ENCODE measurements around the gene FMO1.
"Not testable (repeated sequence)": the region's sequence is repeated elsewhere in the genome, so short reads cannot be mapped to it uniquely, and the experiment has no call there.

The FMO1 gene

GRCh38 chr1:171226747-171227370, 21.4 kb upstream of the FMO1 start:
- no peaks in the 10 kb centered on the region for H4K20me1 ChIP-seq (ENCODE audit: low read depth, low read length)
- H3F3A ChIP-seq (ENCODE audit: insufficient read depth): no peaks in the 10 kb centered on the region
- H3K9ac ChIP-seq (ENCODE audit: low read length): no peak overlapping the region
- no peaks in the 10 kb centered on the region for H3K9me2 ChIP-seq (replicated peaks; ENCODE audit: insufficient read depth, low read length)
- H3K36me3 ChIP-seq (ENCODE audit: low read length): no peaks in the 10 kb centered on the region
- H3K79me2 ChIP-seq (ENCODE audit: insufficient read depth, low read length): no peaks in the 10 kb centered on the region
- no peak overlapping the region for H3K27ac ChIP-seq (ENCODE audit: low read depth, low read length)
- no peak overlapping the region for H3K4me2 ChIP-seq (ENCODE audit: low read depth, low read length, poor library complexity, severe bottlenecking)
- TF ChIP-seq, protein P1, sequence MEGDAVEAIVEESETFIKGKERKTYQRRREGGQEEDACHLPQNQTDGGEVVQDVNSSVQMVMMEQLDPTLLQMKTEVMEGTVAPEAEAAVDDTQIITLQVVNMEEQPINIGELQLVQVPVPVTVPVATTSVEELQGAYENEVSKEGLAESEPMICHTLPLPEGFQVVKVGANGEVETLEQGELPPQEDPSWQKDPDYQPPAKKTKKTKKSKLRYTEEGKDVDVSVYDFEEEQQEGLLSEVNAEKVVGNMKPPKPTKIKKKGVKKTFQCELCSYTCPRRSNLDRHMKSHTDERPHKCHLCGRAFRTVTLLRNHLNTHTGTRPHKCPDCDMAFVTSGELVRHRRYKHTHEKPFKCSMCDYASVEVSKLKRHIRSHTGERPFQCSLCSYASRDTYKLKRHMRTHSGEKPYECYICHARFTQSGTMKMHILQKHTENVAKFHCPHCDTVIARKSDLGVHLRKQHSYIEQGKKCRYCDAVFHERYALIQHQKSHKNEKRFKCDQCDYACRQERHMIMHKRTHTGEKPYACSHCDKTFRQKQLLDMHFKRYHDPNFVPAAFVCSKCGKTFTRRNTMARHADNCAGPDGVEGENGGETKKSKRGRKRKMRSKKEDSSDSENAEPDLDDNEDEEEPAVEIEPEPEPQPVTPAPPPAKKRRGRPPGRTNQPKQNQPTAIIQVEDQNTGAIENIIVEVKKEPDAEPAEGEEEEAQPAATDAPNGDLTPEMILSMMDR (IDR thresholded peaks at IDR 0.05; ENCODE audit: insufficient read depth, low read length, poor library complexity, severe bottlenecking): peak; percentile 40
- TF ChIP-seq EZH2phosphoT487 (conservative IDR thresholded peaks at IDR 0.05; ENCODE audit: low read length): no peak
- H3K4me3 ChIP-seq (ENCODE audit: insufficient read depth, low read length, poor library complexity, severe bottlenecking): no peak overlapping the region
- H3K27me3 ChIP-seq (ENCODE audit: low read length): no peaks in the 10 kb centered on the region
- no peaks in the 10 kb centered on the region for H3K9me3 ChIP-seq (ENCODE audit: insufficient read depth, low read length)
- H2AFZ ChIP-seq (ENCODE audit: low read depth, low read length, severe bottlenecking): no peak overlapping the region

DNA sequence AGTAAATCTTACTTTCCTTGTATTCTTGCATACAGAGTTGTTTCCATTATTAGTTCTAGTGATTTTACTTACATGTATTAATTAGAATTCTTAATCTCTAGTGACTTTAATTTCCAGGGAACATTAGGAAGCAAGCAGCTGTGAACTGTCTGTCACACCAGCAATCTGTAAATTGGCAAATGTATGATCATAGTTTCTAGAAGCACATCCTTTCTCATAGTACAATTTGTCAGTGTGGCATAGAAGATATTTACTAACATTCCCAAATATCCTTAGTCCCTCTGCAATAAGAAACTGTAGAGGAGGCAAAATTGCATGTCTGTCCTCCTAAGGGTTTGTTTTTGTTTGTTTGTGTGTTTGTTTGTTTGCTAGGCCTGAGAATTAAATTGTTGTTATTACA, 17.0 kb upstream of the FMO1 start:
- Histone ChIP-seq H3K27ac (ENCODE audit: low read depth, low read length) (no peak overlapping the region), H3K4me3 (ENCODE audit: insufficient read depth, low read length, poor library complexity, severe bottlenecking) (no peak overlapping the region), H3K9me2 (replicated peaks; ENCODE audit: insufficient read depth, low read length) (no peaks in the 10 kb centered on the region), H3K9ac (ENCODE audit: low read length) (no peak overlapping the region), H2AFZ (ENCODE audit: low read depth, low read length, severe bottlenecking) (no peak overlapping the region), H3K9me3 (ENCODE audit: insufficient read depth, low read length) (no peaks in the 10 kb centered on the region), H4K20me1 (ENCODE audit: low read depth, low read length) (no peaks in the 10 kb centered on the region), H3K36me3 (ENCODE audit: low read length) (no peaks in the 10 kb centered on the region), H3F3A (ENCODE audit: insufficient read depth) (no peaks in the 10 kb centered on the region), H3K27me3 (ENCODE audit: low read length) (no peaks in the 10 kb centered on the region), H3K4me2 (ENCODE audit: low read depth, low read length, poor library complexity, severe bottlenecking) (no peak overlapping the region), H3K79me2 (ENCODE audit: insufficient read depth, low read length) (no peaks in the 10 kb centered on the region)
- no peak for TF ChIP-seq EZH2phosphoT487 (conservative IDR thresholded peaks at IDR 0.05; ENCODE audit: low read length)
- TF ChIP-seq, protein P1 (IDR thresholded peaks at IDR 0.05; ENCODE audit: insufficient read depth, low read length, poor library complexity, severe bottlenecking): no peak

GRCh38 chr1:171233183-171233582, 15.1 kb upstream of the FMO1 start:
- Histone ChIP-seq H3F3A (ENCODE audit: insufficient read depth) (no peaks in the 10 kb centered on the region), H3K9me2 (replicated peaks; ENCODE audit: insufficient read depth, low read length) (no peaks in the 10 kb centered on the region), H3K4me3 (ENCODE audit: insufficient read depth, low read length, poor library complexity, severe bottlenecking) (no peak overlapping the region), H3K27me3 (ENCODE audit: low read length) (no peaks in the 10 kb centered on the region), H3K9me3 (ENCODE audit: insufficient read depth, low read length) (no peaks in the 10 kb centered on the region), H3K36me3 (ENCODE audit: low read length) (no peaks in the 10 kb centered on the region), H3K9ac (ENCODE audit: low read length) (no peak overlapping the region), H4K20me1 (ENCODE audit: low read depth, low read length) (no peaks in the 10 kb centered on the region), H3K27ac (ENCODE audit: low read depth, low read length) (no peak overlapping the region), H3K79me2 (ENCODE audit: insufficient read depth, low read length) (no peaks in the 10 kb centered on the region), H3K4me2 (ENCODE audit: low read depth, low read length, poor library complexity, severe bottlenecking) (no peak overlapping the region), H2AFZ (ENCODE audit: low read depth, low read length, severe bottlenecking) (no peak overlapping the region)
- TF ChIP-seq, protein P1 (IDR thresholded peaks at IDR 0.05; ENCODE audit: insufficient read depth, low read length, poor library complexity, severe bottlenecking): no peak
- no peak for TF ChIP-seq EZH2phosphoT487 (conservative IDR thresholded peaks at IDR 0.05; ENCODE audit: low read length)

DNA sequence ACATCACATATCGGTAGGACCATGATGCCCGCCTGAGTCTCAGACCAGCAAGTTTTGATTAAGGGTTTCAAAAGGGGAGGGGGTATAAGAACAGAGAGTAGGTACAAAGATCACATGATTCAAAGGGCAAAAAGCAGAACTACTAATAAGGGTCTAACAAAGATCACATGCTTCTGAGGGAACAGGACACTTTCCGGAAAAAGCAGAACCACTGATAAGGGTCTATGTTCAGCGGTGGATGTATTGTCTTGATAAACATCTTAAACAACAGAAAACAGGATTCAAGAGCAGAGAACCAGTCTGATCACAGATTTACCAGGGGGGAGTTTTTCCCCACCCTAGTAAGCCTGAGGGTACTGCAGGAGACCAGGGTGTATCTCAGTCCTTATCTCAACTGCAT, 12.1 kb upstream of the FMO1 start:
- not testable (repeated sequence) for H3K4me3 ChIP-seq (ENCODE audit: insufficient read depth, low read length, poor library complexity, severe bottlenecking); H3K9me2 ChIP-seq (replicated peaks; ENCODE audit: insufficient read depth, low read length); H3K79me2 ChIP-seq (ENCODE audit: insufficient read depth, low read length); H3K36me3 ChIP-seq (ENCODE audit: low read length); H3F3A ChIP-seq (ENCODE audit: insufficient read depth); H3K4me2 ChIP-seq (ENCODE audit: low read depth, low read length, poor library complexity, severe bottlenecking); H3K9me3 ChIP-seq (ENCODE audit: insufficient read depth, low read length); H3K27ac ChIP-seq (ENCODE audit: low read depth, low read length); H4K20me1 ChIP-seq (ENCODE audit: low read depth, low read length); H3K9ac ChIP-seq (ENCODE audit: low read length); H2AFZ ChIP-seq (ENCODE audit: low read depth, low read length, severe bottlenecking); H3K27me3 ChIP-seq (ENCODE audit: low read length)

Data from SU-DHL-6 (cell line).